Esophagus mucosa (tissue), 1 donor: Measurements from ENCODE around the gene CREB5. TPM values are rescaled to one million over a fixed set of nuclear protein-coding genes. Genes with fewer than 3 reads are reported as not detected.

Source experiments
- ATAC-seq: fragments of 200-7000 bp; cut with Tn5 transposase; one replicate; pipeline ENCODE4 v1.9.1; 2020
- total RNA-seq: library from RNA; stranded (reverse); gene quantifications from one replicate; pipeline ENCODE4 v1.2.4, GENCODE V29; 2023
- donor health status: DM: yes; HTN: yes; CAD: no.

CREB5 gene
- total RNA-seq, 1 donor from 2014 or later, result 2.5 TPM

- ATAC-seq, result no peak
Observed at GRCh38 chr7:28649811-28650210, 237.5 kb downstream of the CREB5 start.

- no peak for ATAC-seq
Observed at GRCh38 chr7:28654110-28654509, 241.8 kb downstream of the CREB5 start.

- ATAC-seq, result no peak
Observed at GRCh38 chr7:28656529-28656928, 244.2 kb downstream of the CREB5 start.

- no peak for ATAC-seq
Observed at GRCh38 chr7:28658381-28658780, 246.1 kb downstream of the CREB5 start.

- no peak for ATAC-seq
Observed at GRCh38 chr7:28660132-28660531, 247.8 kb downstream of the CREB5 start.

- no peak for ATAC-seq
Observed at GRCh38 chr7:28661826-28662595, 249.7 kb downstream of the CREB5 start.

GRCh38 chr7:28666154-28666553 is 253.8 kb downstream of the CREB5 start:
- ATAC-seq, result peak; percentile 98

GRCh38 chr7:28668085-28668484 is 255.8 kb downstream of the CREB5 start:
- no peak for ATAC-seq

GRCh38 chr7:28669330-28669729 is 257.0 kb downstream of the CREB5 start:
- ATAC-seq, result no peak

- peak; percentile 67 for ATAC-seq
Observed at GRCh38 chr7:28671526-28671925, 259.2 kb downstream of the CREB5 start.

GRCh38 chr7:28672397-28672797 is 260.1 kb downstream of the CREB5 start:
- no peak for ATAC-seq

DNA sequence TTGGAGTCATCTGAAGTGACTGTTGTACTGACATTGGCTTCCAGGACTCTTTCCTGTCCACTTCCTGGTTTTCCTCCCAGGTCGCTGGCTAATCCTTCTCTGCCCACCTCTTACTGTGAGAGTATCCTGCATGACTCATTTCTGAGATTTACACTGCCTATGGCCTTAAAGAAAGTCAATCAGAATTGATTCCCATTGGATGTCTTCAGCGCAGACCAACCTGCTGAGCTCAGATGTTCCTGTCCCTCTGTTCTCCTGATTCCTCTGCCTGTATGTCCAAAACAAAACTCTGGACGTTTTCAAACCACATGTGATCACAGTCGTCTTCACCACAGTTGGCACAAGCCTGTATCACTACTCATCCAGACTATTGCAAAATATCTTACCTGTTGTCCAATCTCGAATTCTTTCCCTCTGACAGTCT is 262.1 kb downstream of the CREB5 start:
- peak; percentile 46 for ATAC-seq

- no peak for ATAC-seq
Observed at GRCh38 chr7:28675429-28675828, 263.1 kb downstream of the CREB5 start.

- ATAC-seq, result no peak
Observed at GRCh38 chr7:28677668-28678067, 265.4 kb downstream of the CREB5 start.

DNA sequence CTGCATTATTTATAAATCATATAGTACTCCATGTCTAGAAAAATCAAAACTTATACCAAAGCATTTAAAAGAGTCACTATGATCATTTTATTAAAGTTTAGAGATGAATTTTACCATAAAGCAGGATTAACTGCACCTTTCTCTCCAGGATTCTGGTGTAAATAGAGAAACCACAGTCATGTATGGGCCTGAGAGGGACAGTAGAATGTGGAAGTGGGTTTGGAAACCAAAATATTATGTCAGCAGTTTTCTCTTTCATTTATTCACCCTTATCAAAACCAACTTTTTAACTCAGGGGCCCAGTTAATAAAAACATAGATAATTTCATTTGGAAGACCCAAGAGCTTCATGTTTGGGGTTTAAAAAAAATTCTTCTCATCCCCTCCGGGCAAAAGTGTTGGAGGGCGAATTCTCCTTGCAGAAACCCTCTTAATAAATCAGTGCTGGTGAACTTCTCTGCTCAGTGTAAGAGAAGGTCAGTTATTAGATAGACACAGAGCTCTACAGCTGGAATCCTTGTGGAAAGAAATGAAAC is 266.2 kb downstream of the CREB5 start:
- ATAC-seq, result no peak

GRCh38 chr7:28681693-28682310 is 269.5 kb downstream of the CREB5 start:
- no peak for ATAC-seq

DNA sequence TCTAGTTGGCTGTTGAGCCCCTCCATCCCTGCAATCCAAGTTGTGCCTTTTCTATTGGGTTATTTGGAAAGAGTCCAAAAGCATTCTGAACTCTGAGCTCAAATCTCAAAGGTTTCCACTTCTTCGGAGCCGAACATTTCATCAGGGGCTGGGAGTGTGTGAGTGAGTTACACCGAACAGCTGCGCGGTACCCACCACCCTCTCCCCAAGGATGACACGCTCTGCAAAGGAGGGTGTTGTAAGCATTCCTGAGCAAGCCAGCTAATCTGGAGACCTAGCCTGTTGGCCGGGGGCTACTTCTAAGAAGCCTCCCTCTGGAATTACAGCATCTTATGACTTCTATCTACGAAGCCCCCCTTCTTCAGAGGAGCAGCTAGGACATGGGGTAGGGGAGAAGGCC is 270.5 kb downstream of the CREB5 start:
- ATAC-seq, result no peak

GRCh38 chr7:28684650-28685241 is 272.4 kb downstream of the CREB5 start:
- ATAC-seq, result no peak

DNA sequence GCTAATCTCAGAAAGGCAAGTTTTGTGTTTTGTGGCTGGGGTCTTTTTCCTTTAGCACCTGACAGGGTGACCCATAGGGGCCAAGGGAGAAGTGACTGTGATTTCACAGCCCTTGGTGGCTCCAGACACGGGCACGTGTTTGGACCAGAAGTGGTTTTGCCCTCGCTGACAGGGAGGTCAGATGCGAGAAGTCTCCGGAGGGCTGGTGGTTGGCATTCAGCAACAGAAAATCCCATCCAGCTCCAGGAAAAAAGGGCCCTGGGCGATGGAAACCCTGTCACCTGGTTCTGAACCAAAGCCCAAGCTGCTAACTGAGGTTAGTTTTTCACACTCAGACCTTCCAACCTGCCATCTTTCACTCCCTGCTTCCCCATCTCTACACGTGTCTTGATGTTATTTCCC is 272.9 kb downstream of the CREB5 start:
- no peak for ATAC-seq

DNA sequence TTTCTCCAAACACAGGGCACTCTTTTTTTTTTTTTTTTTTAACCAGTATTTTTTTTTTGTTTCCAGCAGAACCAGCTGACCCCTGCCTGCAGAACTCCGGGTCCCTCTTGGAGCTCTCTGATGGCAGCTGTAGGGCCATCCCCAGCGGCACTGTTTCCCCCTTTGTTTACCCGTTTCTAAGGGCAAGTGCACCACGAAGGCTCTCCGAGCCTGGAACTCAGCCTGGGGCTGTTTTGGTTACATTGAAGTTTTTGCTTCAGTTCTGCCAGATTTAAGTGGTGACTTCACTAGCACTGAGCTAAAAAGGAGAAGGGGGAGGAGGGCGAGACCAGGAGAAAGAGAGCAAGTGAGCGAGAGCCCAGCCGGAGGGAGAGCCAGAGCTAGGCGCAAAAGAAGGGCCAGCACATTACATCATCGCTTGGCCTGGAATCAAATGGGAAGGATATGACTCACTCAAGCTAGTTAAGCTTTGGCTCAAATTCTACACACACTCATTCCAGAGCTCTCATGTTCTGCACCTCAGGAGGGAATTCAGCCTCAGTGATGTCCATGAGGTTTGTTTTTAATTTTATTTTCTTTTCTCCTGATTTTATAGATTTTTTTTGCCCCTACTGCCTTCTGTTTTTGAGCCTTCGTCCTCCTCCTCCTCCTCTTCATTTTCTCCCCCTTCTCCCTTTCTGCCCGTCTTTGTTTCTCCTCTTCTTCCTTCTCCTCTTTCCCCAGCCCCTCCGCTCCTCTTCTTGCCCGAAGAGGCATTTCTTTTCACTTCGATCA is 273.5 kb downstream of the CREB5 start:
- ATAC-seq, result peak; percentile 95

DNA sequence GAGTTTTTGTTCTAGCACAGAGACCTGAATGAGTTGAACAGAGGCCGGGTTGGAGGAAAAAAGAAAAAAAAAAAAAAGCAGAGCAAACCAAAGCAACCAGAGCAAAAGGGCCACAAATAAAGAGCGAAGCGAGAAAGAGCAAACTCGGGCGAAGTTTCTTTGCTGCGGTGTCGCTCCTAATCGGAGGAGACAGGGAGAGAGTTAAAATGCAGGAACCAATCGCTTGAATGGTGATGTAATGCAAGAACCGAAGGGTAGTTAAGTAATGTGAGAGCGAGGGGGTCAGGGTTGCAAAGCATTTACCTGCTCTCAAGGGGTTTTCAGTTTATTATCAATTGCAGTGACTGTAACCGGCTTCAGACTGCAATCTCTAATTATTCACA is 274.1 kb downstream of the CREB5 start:
- ATAC-seq, result no peak

DNA sequence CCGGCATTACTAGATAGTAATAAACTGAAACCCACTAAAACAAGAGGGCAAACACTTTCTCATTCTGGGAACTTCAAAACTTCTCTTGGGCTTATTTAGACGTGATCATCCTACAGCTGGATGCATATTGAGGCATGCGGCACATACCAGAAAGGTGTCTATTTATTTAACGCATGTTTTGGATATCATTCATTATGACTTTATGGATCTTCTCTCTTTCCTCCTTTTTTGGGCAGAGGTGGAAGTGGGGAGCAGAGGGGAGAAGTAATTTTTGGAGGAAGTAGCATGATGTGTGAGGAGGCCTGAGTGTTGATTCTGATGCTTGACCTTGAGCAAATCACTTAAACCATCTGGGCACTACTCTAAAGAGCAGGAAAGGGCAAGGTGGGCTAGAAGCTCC is 275.2 kb downstream of the CREB5 start:
- ATAC-seq, result no peak

GRCh38 chr7:28688174-28688573 is 275.9 kb downstream of the CREB5 start:
- no peak for ATAC-seq
